Neuronal stem cell (in vitro differentiated cells): ENCODE data around the gene P3H2.

Experiments
- DNase-seq: peaks from one replicate; pipeline ENCODE4 v3.0.0-alpha.2; 2013; ENCODE audit warnings: low spot score
- H2AFZ ChIP-seq: one replicate; pipeline ENCODE4 v1.6.1; 2013; ENCODE audit warnings: mild to moderate bottlenecking, low read length, inconsistent platforms
- H2AK5ac ChIP-seq: 2 replicates; pipeline ENCODE4 v1.6.1; 2013; ENCODE audit warnings: low read depth, mild to moderate bottlenecking, inconsistent platforms, low read length, moderate library complexity, mixed read lengths
- H2BK120ac ChIP-seq: 2 replicates; pipeline ENCODE4 v1.6.1; 2013; ENCODE audit warnings: low read depth, mild to moderate bottlenecking, inconsistent platforms, low read length, moderate library complexity, mixed read lengths
- H2BK12ac ChIP-seq: one replicate; pipeline ENCODE4 v1.6.1; 2013; ENCODE audit warnings: low read length, inconsistent platforms
- H2BK15ac ChIP-seq: 2 replicates; pipeline ENCODE4 v1.6.1; 2013; ENCODE audit warnings: mild to moderate bottlenecking, low read length, inconsistent platforms, mixed read lengths
- H2BK5ac ChIP-seq: one replicate; pipeline ENCODE4 v1.6.1; 2013; ENCODE audit warnings: inconsistent platforms, mild to moderate bottlenecking, low read length, moderate library complexity
- H3K14ac ChIP-seq: one replicate; pipeline ENCODE4 v1.6.1; 2013; ENCODE audit warnings: low read length, inconsistent platforms
- H3K18ac ChIP-seq: 2 replicates; pipeline ENCODE4 v1.6.1; 2013; ENCODE audit warnings: low read length, inconsistent platforms
- H3K23ac ChIP-seq: 2 replicates; pipeline ENCODE4 v1.6.1; 2013; ENCODE audit warnings: low read depth, mild to moderate bottlenecking, mixed read lengths, low read length, inconsistent platforms; ENCODE audit not compliant: poor library complexity
- H3K27ac ChIP-seq: replicated peaks from 3 replicates; pipeline ENCODE4 v1.5.1; 2013; ENCODE audit warnings: low read length, inconsistent platforms
- H3K27me3 ChIP-seq, 3 experiments: 2 replicates each; pipeline ENCODE4 v1.6.1; 2013; ENCODE audit warnings: low read length in 3 of 3, mild to moderate bottlenecking in 2 of 3, inconsistent platforms in 1 of 3, low read depth in 1 of 3, mixed read lengths in 1 of 3, moderate library complexity in 1 of 3; ENCODE audit not compliant: control insufficient read depth in 3 of 3, insufficient read depth in 3 of 3
- H3K36me3 ChIP-seq, 2 donors: replicated peaks in 1 of 2; 2 replicates each; pipeline ENCODE4 v1.6.1; 2013; ENCODE audit warnings: low read length in 2 of 2; ENCODE audit not compliant: control insufficient read depth in 2 of 2, insufficient read depth in 2 of 2
- H3K4ac ChIP-seq: 2 replicates; pipeline ENCODE4 v1.6.1; 2013; ENCODE audit warnings: inconsistent platforms, mild to moderate bottlenecking, low read length, moderate library complexity
- H3K4me1 ChIP-seq, 2 donors: 1 replicate in 1 of 2; 2 replicates in 1 of 2; pipeline ENCODE4 v1.6.1; 2013; ENCODE audit warnings: low read length in 2 of 2, low read depth in 1 of 2; ENCODE audit not compliant: control insufficient read depth in 2 of 2, insufficient read depth in 1 of 2
- H3K4me2 ChIP-seq: one replicate; pipeline ENCODE4 v1.6.1; 2013; ENCODE audit warnings: mild to moderate bottlenecking, low read length, inconsistent platforms; ENCODE audit not compliant: insufficient read depth, poor library complexity, severe bottlenecking
- H3K4me3 ChIP-seq, 2 donors: 2 replicates each; pipeline ENCODE4 v1.5.1; 2013; ENCODE audit warnings: low read length in 2 of 2, mild to moderate bottlenecking in 2 of 2, inconsistent platforms in 1 of 2, moderate library complexity in 1 of 2
- H3K79me1 ChIP-seq: one replicate; pipeline ENCODE4 v1.6.1; 2013; ENCODE audit warnings: low read depth, mild to moderate bottlenecking, inconsistent platforms, low read length, moderate library complexity
- H3K9ac ChIP-seq: one replicate; pipeline ENCODE4 v1.6.1; 2013; ENCODE audit warnings: mild to moderate bottlenecking, low read depth, low read length, inconsistent platforms; ENCODE audit not compliant: poor library complexity
- H3K9me3 ChIP-seq, 2 donors: replicated peaks in 1 of 2; 2 replicates each; pipeline versions ENCODE3 to v1.6.1; 2013; ENCODE audit warnings: low read length in 2 of 2, mild to moderate bottlenecking in 2 of 2, inconsistent platforms in 1 of 2, low read depth in 1 of 2, mixed read lengths in 1 of 2, moderate library complexity in 1 of 2; ENCODE audit not compliant: control insufficient read depth in 2 of 2, insufficient read depth in 1 of 2
- H4K8ac ChIP-seq: one replicate; pipeline ENCODE4 v1.6.1; 2013; ENCODE audit warnings: low read depth, mild to moderate bottlenecking, inconsistent platforms, low read length, moderate library complexity
- H4K91ac ChIP-seq: one replicate; pipeline ENCODE4 v1.6.1; 2013; ENCODE audit warnings: low read length, low read depth, mild to moderate bottlenecking, inconsistent platforms; ENCODE audit not compliant: poor library complexity
- WGBS, 2 donors: extraction: QIAGEN DNeasy Blood & Tissue Kit; methylation state at CpG; one replicate each; pipeline ENCODE4 v1.1.7; 2013; ENCODE audit warnings: missing lambda C conversion rate in 2 of 2, mixed read lengths in 1 of 2; ENCODE audit not compliant: insufficient read length in 2 of 2, insufficient replicate concordance in 1 of 2; ENCODE audit errors: extremely low coverage in 2 of 2; 5-methylcytosine and 5-hydroxymethylcytosine counted together

The P3H2 gene

GRCh38 chr3:190070622-190071347, 49.9 kb downstream of the P3H2 start:
- Histone ChIP-seq H4K8ac (no peak overlapping the region), H2AK5ac (no peak overlapping the region), H4K91ac (no peak overlapping the region), H3K27ac (no peak overlapping the region), H2BK15ac (no peak overlapping the region), H3K79me1 (no peaks in the 10 kb centered on the region), H3K4me2 (no peak overlapping the region), H3K9ac (no peak overlapping the region), H3K4me1 (peaks cover 0 to 2% of the 10 kb centered on the region in 2 donors), H3K27me3 (no peaks in the 10 kb centered on the region), H3K14ac (no peak overlapping the region), H3K36me3 (no peaks in the 10 kb centered on the region), H2AFZ (no peak overlapping the region), H2BK12ac (no peak overlapping the region), H3K4ac (no peak overlapping the region), H3K9me3 (no peaks in the 10 kb centered on the region), H2BK5ac (no peak overlapping the region), H2BK120ac (no peak overlapping the region), H3K18ac (no peak overlapping the region), H3K4me3 (no peak overlapping the region), H3K23ac (no peak overlapping the region)
- WGBS, 2 donors, result no CpG with 5 or more reads among the region's 5 CpGs
- no peak for DNase-seq

GRCh38 chr3:190065204-190065603, 55.5 kb downstream of the P3H2 start:
- WGBS, 2 donors, result no CpG with 5 or more reads among the region's 2 CpGs
- no peak overlapping the region for H2AFZ ChIP-seq
- no peak overlapping the region for H2BK5ac ChIP-seq
- H3K9me3 ChIP-seq, result no peaks in the 10 kb centered on the region
- no peaks in the 10 kb centered on the region for H3K79me1 ChIP-seq
- no peak overlapping the region for H3K14ac ChIP-seq
- H3K4me3 ChIP-seq, result no peak overlapping the region
- no peak overlapping the region for H2BK15ac ChIP-seq
- H3K4me2 ChIP-seq, result no peak overlapping the region
- H2BK12ac ChIP-seq, result no peak overlapping the region
- no peak overlapping the region for H2BK120ac ChIP-seq
- H4K8ac ChIP-seq, result no peak overlapping the region
- no peak overlapping the region for H3K9ac ChIP-seq
- no peak overlapping the region for H3K18ac ChIP-seq
- H4K91ac ChIP-seq, result no peak overlapping the region
- H3K27me3 ChIP-seq, result no peaks in the 10 kb centered on the region
- no peak overlapping the region for H3K27ac ChIP-seq
- H3K23ac ChIP-seq, result no peak overlapping the region
- DNase-seq, result no peak
- no peak overlapping the region for H3K4ac ChIP-seq
- no peaks in the 10 kb centered on the region for H3K4me1 ChIP-seq
- H3K36me3 ChIP-seq, result no peaks in the 10 kb centered on the region
- H2AK5ac ChIP-seq, result no peak overlapping the region

GRCh38 chr3:190064659-190065058, 56.0 kb downstream of the P3H2 start:
- Histone ChIP-seq H3K27me3 (no peaks in the 10 kb centered on the region), H2BK12ac (no peak overlapping the region), H2AFZ (no peak overlapping the region), H3K23ac (no peak overlapping the region), H3K36me3 (no peaks in the 10 kb centered on the region), H3K79me1 (no peaks in the 10 kb centered on the region), H3K9ac (no peak overlapping the region), H2BK120ac (no peak overlapping the region), H3K18ac (no peak overlapping the region), H3K4me2 (no peak overlapping the region), H2BK15ac (no peak overlapping the region), H2BK5ac (no peak overlapping the region), H3K27ac (no peak overlapping the region), H3K9me3 (no peaks in the 10 kb centered on the region), H3K4ac (no peak overlapping the region), H3K4me3 (no peak overlapping the region), H2AK5ac (no peak overlapping the region), H3K14ac (no peak overlapping the region), H3K4me1 (peaks cover 0 to 2% of the 10 kb centered on the region in 2 donors), H4K8ac (no peak overlapping the region), H4K91ac (no peak overlapping the region)
- DNase-seq, result no peak
- no CpG with 5 or more reads among the region's 2 CpGs for WGBS, 2 donors

- Histone ChIP-seq H2BK5ac (no peak overlapping the region), H3K36me3 (no peaks in the 10 kb centered on the region), H3K79me1 (no peaks in the 10 kb centered on the region), H3K23ac (no peak overlapping the region), H3K9ac (no peak overlapping the region), H3K4me3 (no peak overlapping the region), H2AFZ (no peak overlapping the region), H3K18ac (no peak overlapping the region), H2BK12ac (no peak overlapping the region), H4K91ac (no peak overlapping the region), H3K27me3 (no peaks in the 10 kb centered on the region), H3K4ac (no peak overlapping the region), H3K4me2 (no peak overlapping the region), H3K14ac (no peak overlapping the region), H4K8ac (no peak overlapping the region), H2BK15ac (no peak overlapping the region), H3K4me1 (peaks cover 4 to 7% of the 10 kb centered on the region in 2 donors), H3K9me3 (no peaks in the 10 kb centered on the region), H2AK5ac (no peak overlapping the region), H3K27ac (no peak overlapping the region), H2BK120ac (no peak overlapping the region)
- DNase-seq, result no peak
- no CpG with 5 or more reads among the region's 3 CpGs for WGBS, 2 donors
These were observed 56.6 kb downstream of the P3H2 start for GRCh38 chr3:190064112-190064511.
